Lung (tissue), 12 donors: ENCODE data around the gene NR1I2. TPM values are rescaled to one million over a fixed set of nuclear protein-coding genes. Genes with fewer than 3 reads are reported as not detected.

Source experiments
- ATAC-seq: fragments of 200-7000 bp; cut with Tn5 transposase; one replicate; pipeline ENCODE4 v1.9.1; 2020; ENCODE audit warnings: moderate number of reproducible peaks; ENCODE audit not compliant: insufficient read depth, low FRiP score
- DNase-seq, 3 donors: peaks; one replicate each; pipeline ENCODE4 v3.0.0-alpha.2; 2013 to 2017
- H3K27ac ChIP-seq, 2 donors: one replicate each; pipeline ENCODE4 v1.5.1; 2013; ENCODE audit warnings: mild to moderate bottlenecking in 2 of 2, moderate library complexity in 2 of 2, control low read depth in 1 of 2, inconsistent platforms in 1 of 2, low read depth in 1 of 2, low read length in 1 of 2
- H3K27me3 ChIP-seq, 3 donors: one replicate each; pipeline ENCODE4 v1.5.1; 2013; ENCODE audit warnings: low read length in 2 of 3; ENCODE audit not compliant: control insufficient read depth in 3 of 3, insufficient read depth in 3 of 3
- H3K36me3 ChIP-seq, 4 donors: one replicate each; pipeline ENCODE4 v1.5.1; 2013; ENCODE audit warnings: low read length in 4 of 4, mild to moderate bottlenecking in 1 of 4, moderate library complexity in 1 of 4; ENCODE audit not compliant: control insufficient read depth in 4 of 4, insufficient read depth in 4 of 4
- H3K4me1 ChIP-seq, 5 donors: one replicate each; pipeline ENCODE4 v1.5.1; 2013; ENCODE audit warnings: low read length in 5 of 5, mild to moderate bottlenecking in 2 of 5, moderate library complexity in 1 of 5; ENCODE audit not compliant: control insufficient read depth in 5 of 5, insufficient read depth in 5 of 5
- H3K4me3 ChIP-seq: one replicate; pipeline ENCODE4 v1.5.1; 2013; ENCODE audit warnings: mild to moderate bottlenecking, control low read depth, moderate library complexity
- H3K9ac ChIP-seq, 2 donors: one replicate each; pipeline ENCODE4 v1.5.1; 2013; ENCODE audit warnings: low read length in 2 of 2, control low read depth in 1 of 2; ENCODE audit not compliant: insufficient read depth in 1 of 2
- H3K9me3 ChIP-seq, 4 donors: one replicate each; pipeline ENCODE4 v1.5.1; 2013; ENCODE audit warnings: low read length in 3 of 4, mild to moderate bottlenecking in 1 of 4, moderate library complexity in 1 of 4; ENCODE audit not compliant: control insufficient read depth in 4 of 4, insufficient read depth in 3 of 4
- CTCF ChIP-seq: IDR thresholded peaks from 2 replicates; pipeline ENCODE4 v1.5.1; 2012; ENCODE audit warnings: mild to moderate bottlenecking; ENCODE audit errors: control extremely low read depth, extremely low read depth
- WGBS, 2 donors: extraction: QIAGEN DNeasy Blood & Tissue Kit; methylation state at CpG; one replicate each; pipeline ENCODE4 v1.1.7; 2013; 5-methylcytosine and 5-hydroxymethylcytosine counted together
- polyA plus RNA-seq, 2 donors: library from polyadenylated mRNA; stranded (reverse); fragments of 200-250 nt; gene quantifications; one replicate each; pipeline ENCODE4 v1.2.1, GENCODE V29; 2013
- total RNA-seq, 2 donors: library from RNA; depleted of rRNA in 1 of 2; stranded (reverse); fragments of >200 nt in 1 of 2; gene quantifications; one replicate each; pipeline ENCODE4 v1.2.1, GENCODE V29; 2014 to 2021
- donor health status: control.
- donor health status: control.
- donor health status: Bipolar disorder and iron deficiency.
- donor health status: healthy.
- donor health status: DM: yes; HTN: yes; CAD: no.

NR1I2 gene
- total and polyA plus RNA-seq, 4 donors, result 0.08 to 0.55 (median 0.22) TPM

GRCh38 chr3:119826711-119827608 lies 45.1 kb downstream of the NR1I2 start:
- H3K36me3 ChIP-seq, result peaks cover 4 to 9% (median 7%) of the 10 kb centered on the region in 4 donors
- WGBS, 2 donors, result 88 to 91% methylated on average over 7 of the region's 7 CpGs
- no peak for ATAC-seq
- peaks cover 0 to 11% (median 6%) of the 10 kb centered on the region in 5 donors for H3K4me1 ChIP-seq
- H3K27ac ChIP-seq, result no peak overlapping the region
- no peak overlapping the region for H3K9ac ChIP-seq
- H3K9me3 ChIP-seq, result no peaks in the 10 kb centered on the region
- peak in 2 of 3 donors; percentile 46 to 58 for DNase-seq
- no peaks in the 10 kb centered on the region for H3K27me3 ChIP-seq
- no peak overlapping the region for H3K4me3 ChIP-seq
- no peak for TF ChIP-seq CTCF

GRCh38 chr3:119829420-119829819 lies 47.5 kb downstream of the NR1I2 start:
- peaks cover 0 to 12% (median 10%) of the 10 kb centered on the region in 5 donors for H3K4me1 ChIP-seq
- peak overlapping the region in 1 of 2 donors; percentile 47 for H3K9ac ChIP-seq
- 86 to 88% methylated on average over 2 of the region's 2 CpGs for WGBS, 2 donors
- DNase-seq (peak in 2 of 3 donors; percentile 63 to 72), ATAC-seq (no peak)
- no peaks in the 10 kb centered on the region for H3K9me3 ChIP-seq
- peaks cover 0 to 11% (median 6%) of the 10 kb centered on the region in 4 donors for H3K36me3 ChIP-seq
- no peak overlapping the region for H3K27ac ChIP-seq
- no peak overlapping the region for H3K4me3 ChIP-seq
- TF ChIP-seq CTCF, result no peak
- H3K27me3 ChIP-seq, result no peaks in the 10 kb centered on the region

GRCh38 chr3:119831022-119831421 lies 49.1 kb downstream of the NR1I2 start:
- Histone ChIP-seq H3K27ac (no peak overlapping the region), H3K27me3 (no peaks in the 10 kb centered on the region), H3K4me1 (peaks cover 0 to 12% (median 10%) of the 10 kb centered on the region in 5 donors), H3K36me3 (peaks cover 0 to 4% (median 2%) of the 10 kb centered on the region in 4 donors), H3K4me3 (no peak overlapping the region), H3K9me3 (no peaks in the 10 kb centered on the region), H3K9ac (no peak overlapping the region)
- DNase-seq, result no peak
- WGBS, 2 donors, result 94 to 97% methylated on average over 3 of the region's 3 CpGs
- no peak for ATAC-seq
- TF ChIP-seq CTCF, result no peak
